ENCODE results near the gene TMC2. TPM values are rescaled to one million over a fixed set of nuclear protein-coding genes. Genes with fewer than 3 reads are reported as not detected.

TMC2 gene
- total and polyA plus RNA-seq, 4 donors, result 0.06 to 0.31 (median 0.15) TPM; not detected in 1

- DNase-seq (no peak), ATAC-seq (ENCODE audit: insufficient read depth, low FRiP score) (no peak)
- peaks cover 0 to 9% (median 2%) of the 10 kb centered on the region in 4 donors for H3K9me3 ChIP-seq (ENCODE audit: control insufficient read depth in 4 of 4, insufficient read depth in 3 of 4, low read length in 3 of 4)
- H3K36me3 ChIP-seq (ENCODE audit: control insufficient read depth in 4 of 4, insufficient read depth in 4 of 4, low read length in 4 of 4), result no peaks in the 10 kb centered on the region
- H3K9ac ChIP-seq (ENCODE audit: insufficient read depth in 1 of 2, low read length in 2 of 2), result no peak overlapping the region
- no peak overlapping the region for H3K4me3 ChIP-seq
- 88 to 89% methylated on average over 6 of the region's 6 CpGs for WGBS, 2 donors
- H3K4me1 ChIP-seq (ENCODE audit: control insufficient read depth in 5 of 5, insufficient read depth in 5 of 5, low read length in 5 of 5), result no peaks in the 10 kb centered on the region
- H3K27me3 ChIP-seq (ENCODE audit: control insufficient read depth in 3 of 3, insufficient read depth in 3 of 3, low read length in 2 of 3), result peaks cover 0 to 4% (median 0%) of the 10 kb centered on the region in 3 donors
- no peak overlapping the region for H3K27ac ChIP-seq (ENCODE audit: low read depth in 1 of 2, low read length in 1 of 2)
- TF ChIP-seq, protein P1, sequence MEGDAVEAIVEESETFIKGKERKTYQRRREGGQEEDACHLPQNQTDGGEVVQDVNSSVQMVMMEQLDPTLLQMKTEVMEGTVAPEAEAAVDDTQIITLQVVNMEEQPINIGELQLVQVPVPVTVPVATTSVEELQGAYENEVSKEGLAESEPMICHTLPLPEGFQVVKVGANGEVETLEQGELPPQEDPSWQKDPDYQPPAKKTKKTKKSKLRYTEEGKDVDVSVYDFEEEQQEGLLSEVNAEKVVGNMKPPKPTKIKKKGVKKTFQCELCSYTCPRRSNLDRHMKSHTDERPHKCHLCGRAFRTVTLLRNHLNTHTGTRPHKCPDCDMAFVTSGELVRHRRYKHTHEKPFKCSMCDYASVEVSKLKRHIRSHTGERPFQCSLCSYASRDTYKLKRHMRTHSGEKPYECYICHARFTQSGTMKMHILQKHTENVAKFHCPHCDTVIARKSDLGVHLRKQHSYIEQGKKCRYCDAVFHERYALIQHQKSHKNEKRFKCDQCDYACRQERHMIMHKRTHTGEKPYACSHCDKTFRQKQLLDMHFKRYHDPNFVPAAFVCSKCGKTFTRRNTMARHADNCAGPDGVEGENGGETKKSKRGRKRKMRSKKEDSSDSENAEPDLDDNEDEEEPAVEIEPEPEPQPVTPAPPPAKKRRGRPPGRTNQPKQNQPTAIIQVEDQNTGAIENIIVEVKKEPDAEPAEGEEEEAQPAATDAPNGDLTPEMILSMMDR (IDR thresholded peaks at IDR 0.05; ENCODE audit: control extremely low read depth, extremely low read depth), result no peak
Observed at GRCh38 chr20:2610326-2610725, 74.0 kb downstream of the TMC2 start.

GRCh38 chr20:2610941-2611720 lies 74.8 kb downstream of the TMC2 start:
- 71 to 79% methylated on average over 6 of the region's 6 CpGs for WGBS, 2 donors
- TF ChIP-seq, protein P1 (IDR thresholded peaks at IDR 0.05; ENCODE audit: control extremely low read depth, extremely low read depth), result no peak
- H3K27me3 ChIP-seq (ENCODE audit: control insufficient read depth in 3 of 3, insufficient read depth in 3 of 3, low read length in 2 of 3), result peaks cover 0 to 4% (median 0%) of the 10 kb centered on the region in 3 donors
- peaks cover 0 to 3% (median under 1%) of the 10 kb centered on the region in 4 donors for H3K9me3 ChIP-seq (ENCODE audit: control insufficient read depth in 4 of 4, insufficient read depth in 3 of 4, low read length in 3 of 4)
- no peak for DNase-seq
- no peaks in the 10 kb centered on the region for H3K36me3 ChIP-seq (ENCODE audit: control insufficient read depth in 4 of 4, insufficient read depth in 4 of 4, low read length in 4 of 4)
- no peak overlapping the region for H3K9ac ChIP-seq (ENCODE audit: insufficient read depth in 1 of 2, low read length in 2 of 2)
- no peak overlapping the region for H3K27ac ChIP-seq (ENCODE audit: low read depth in 1 of 2, low read length in 1 of 2)
- H3K4me3 ChIP-seq, result no peak overlapping the region
- H3K4me1 ChIP-seq (ENCODE audit: control insufficient read depth in 5 of 5, insufficient read depth in 5 of 5, low read length in 5 of 5), result no peaks in the 10 kb centered on the region
- no peak for ATAC-seq (ENCODE audit: insufficient read depth, low FRiP score)

DNA sequence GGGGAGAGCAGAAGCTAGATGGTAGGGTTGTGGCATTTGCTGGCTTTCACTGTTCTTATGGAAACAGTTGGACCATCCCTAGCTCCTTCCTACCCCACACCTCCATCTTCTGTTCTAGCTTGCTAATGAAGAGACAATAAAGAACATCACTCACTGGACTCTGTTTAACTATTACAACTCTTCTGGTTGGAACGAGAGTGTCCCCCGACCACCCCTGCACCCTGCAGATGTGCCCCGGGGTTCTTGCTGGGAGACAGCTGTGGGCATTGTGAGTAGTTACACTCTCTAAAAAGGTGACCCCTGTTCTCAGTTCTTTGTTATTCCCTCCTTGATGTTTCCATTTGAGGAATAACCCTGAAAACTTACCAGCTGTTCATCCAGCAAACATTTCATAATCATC lies 75.7 kb downstream of the TMC2 start:
- Histone ChIP-seq H3K4me1 (ENCODE audit: control insufficient read depth in 5 of 5, insufficient read depth in 5 of 5, low read length in 5 of 5) (no peaks in the 10 kb centered on the region), H3K27me3 (ENCODE audit: control insufficient read depth in 3 of 3, insufficient read depth in 3 of 3, low read length in 2 of 3) (peaks cover 0 to 4% (median 0%) of the 10 kb centered on the region in 3 donors), H3K9ac (ENCODE audit: insufficient read depth in 1 of 2, low read length in 2 of 2) (no peak overlapping the region), H3K9me3 (ENCODE audit: control insufficient read depth in 4 of 4, insufficient read depth in 3 of 4, low read length in 3 of 4) (peaks cover 0 to 5% (median 2%) of the 10 kb centered on the region in 4 donors), H3K4me3 (no peak overlapping the region), H3K36me3 (ENCODE audit: control insufficient read depth in 4 of 4, insufficient read depth in 4 of 4, low read length in 4 of 4) (no peaks in the 10 kb centered on the region), H3K27ac (ENCODE audit: low read depth in 1 of 2, low read length in 1 of 2) (no peak overlapping the region)
- DNase-seq (no peak), ATAC-seq (ENCODE audit: insufficient read depth, low FRiP score) (no peak)
- TF ChIP-seq, protein P1 (IDR thresholded peaks at IDR 0.05; ENCODE audit: control extremely low read depth, extremely low read depth), result no peak
- WGBS, 2 donors, result 85 to 97% methylated on average over 3 of the region's 3 CpGs
